Measurements from ENCODE around the gene CCDC106. TPM values are rescaled to one million over a fixed set of nuclear protein-coding genes. Genes with fewer than 3 reads are reported as not detected.

Gene CCDC106
- total RNA-seq, 1 experiment from 2014 or later = 47.8 TPM

GRCh38 chr19:55667006-55667381 lies 19.0 kb downstream of the CCDC106 start:
- ChIA-PET CTCF (interaction anchor here (0.7 kb wide), 2 partner anchors 10 to 34 kb away, joined by 4 to 5 read pairs; no protein-coding TSS in a partner anchor), POLR2A (interaction anchor here (0.6 to 0.8 kb wide), 2 partner anchors 10 to 13 kb away, joined by 4 read pairs; no protein-coding TSS in a partner anchor)
- no peaks in the 10 kb centered on the region for H3K27me3 ChIP-seq (ENCODE audit: control insufficient read depth, insufficient read depth, low read length)
- no peaks in the 10 kb centered on the region for H3K9me3 ChIP-seq (ENCODE audit: control insufficient read depth, insufficient read depth, low read depth, low read length)
- no TSS peak for BruUV-seq (replicated peaks)
- H3K4me3 ChIP-seq (ENCODE audit: low read depth in 2 of 2, low read length in 2 of 2) = no peak overlapping the region
- no peak; the same call in 1 of the 2 replicates for TF ChIP-seq POLR2AphosphoS5 (IDR thresholded peaks at IDR 0.05; ENCODE audit: low read depth, low read length)
- no peak for TF ChIP-seq CTCF (IDR thresholded peaks at IDR 0.05)
- TF ChIP-seq REST (IDR thresholded peaks at IDR 0.05; ENCODE audit: insufficient read depth in 1 of 2, low read depth in 2 of 2, low read length in 1 of 2) = no peak
- TF ChIP-seq SIN3A (IDR thresholded peaks at IDR 0.05; ENCODE audit: borderline replicate concordance, insufficient read depth, low read depth, low read length) = no peak
- TF ChIP-seq TCF7L2 (IDR thresholded peaks at IDR 0.05; ENCODE audit: low read depth, low read length) = no peak
- peaks cover 39% of the 10 kb centered on the region for H3K36me3 ChIP-seq (ENCODE audit: control insufficient read depth, insufficient read depth, low read length)
- H3K4me1 ChIP-seq (ENCODE audit: control insufficient read depth, insufficient read depth, low read length) = peaks cover 60% of the 10 kb centered on the region
- no peak for ATAC-seq
- intact Hi-C loops (cut with micrococcal nuclease; ENCODE audit: unreplicated experiment) = no loop called here
- in situ Hi-C loops (cut with HindIII; ENCODE audit: low pct_unique_long_range_greater_than_20kb, low sequenced_read_pairs) = no loop called here
- no peak for DNase-seq (ENCODE audit: low read depth, low spot score)
- H3K27ac ChIP-seq (ENCODE audit: low read length) = peak overlapping the region; percentile 55

- TF ChIP-seq TCF7L2 (IDR thresholded peaks at IDR 0.05; ENCODE audit: low read depth, low read length) = no peak
- TF ChIP-seq SIN3A (IDR thresholded peaks at IDR 0.05; ENCODE audit: borderline replicate concordance, insufficient read depth, low read depth, low read length) = no peak
- no peak; the same call in 1 of the 2 replicates for TF ChIP-seq POLR2AphosphoS5 (IDR thresholded peaks at IDR 0.05; ENCODE audit: low read depth, low read length)
- TF ChIP-seq REST (IDR thresholded peaks at IDR 0.05; ENCODE audit: insufficient read depth in 1 of 2, low read depth in 2 of 2, low read length in 1 of 2) = no peak
- TF ChIP-seq CTCF (IDR thresholded peaks at IDR 0.05) = no peak
- ATAC-seq (no peak), DNase-seq (ENCODE audit: low read depth, low spot score) (no peak)
- BruUV-seq (replicated peaks) = no TSS peak
- intact Hi-C loops (cut with micrococcal nuclease; ENCODE audit: unreplicated experiment) = no loop called here
- Histone ChIP-seq H3K9me3 (ENCODE audit: control insufficient read depth, insufficient read depth, low read depth, low read length) (no peaks in the 10 kb centered on the region), H3K4me3 (ENCODE audit: low read depth in 2 of 2, low read length in 2 of 2) (no peak overlapping the region), H3K36me3 (ENCODE audit: control insufficient read depth, insufficient read depth, low read length) (peaks cover 37% of the 10 kb centered on the region), H3K27ac (ENCODE audit: low read length) (peak overlapping the region; percentile 55), H3K4me1 (ENCODE audit: control insufficient read depth, insufficient read depth, low read length) (peaks cover 65% of the 10 kb centered on the region), H3K27me3 (ENCODE audit: control insufficient read depth, insufficient read depth, low read length) (no peaks in the 10 kb centered on the region)
- ChIA-PET POLR2A (interaction anchor here (0.6 to 0.8 kb wide), 2 partner anchors 11 to 13 kb away, joined by 4 read pairs; no protein-coding TSS in a partner anchor), CTCF (interaction anchor here (0.7 kb wide), 3 partner anchors 10 to 80 kb away, joined by 3 to 5 read pairs (median 4); no protein-coding TSS in a partner anchor)
- in situ Hi-C loops (cut with HindIII; ENCODE audit: low pct_unique_long_range_greater_than_20kb, low sequenced_read_pairs) = no loop called here
These were observed 19.5 kb downstream of the CCDC106 start for GRCh38 chr19:55667511-55667910.
